Stimulated activated naive CD4-positive, alpha-beta T cell (primary cell): ENCODE measurements around the gene PRTG.
"Not testable (repeated sequence)": the region's sequence is repeated elsewhere in the genome, so short reads cannot be mapped to it uniquely, and the experiment has no call there.

ENCODE experiments used
- DNase-seq, 6 experiments: peaks; one replicate each; lab custom pipeline; 2025; lab: John Stamatoyannopoulos, UW

PRTG gene

DNA sequence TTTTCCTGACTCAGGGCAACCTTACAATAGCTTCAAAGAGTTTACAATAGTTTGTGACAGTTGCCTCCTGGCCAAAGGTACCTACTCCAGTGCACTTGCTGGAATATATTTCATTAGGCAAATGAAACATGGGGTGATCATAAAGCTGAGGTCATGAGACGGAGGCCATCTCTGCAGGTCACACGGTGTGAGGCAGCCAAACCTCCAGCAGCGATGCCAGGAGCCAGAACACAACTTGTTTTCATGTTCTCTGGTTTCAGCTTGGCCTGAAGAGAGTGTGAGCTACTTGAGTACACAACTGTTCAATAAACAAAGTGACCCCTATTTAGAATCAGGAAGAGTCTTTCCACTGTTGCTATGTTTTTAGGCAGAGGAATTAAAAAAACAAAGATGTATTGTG lies 112.1 kb downstream of the PRTG start:
- no peak for DNase-seq

DNA sequence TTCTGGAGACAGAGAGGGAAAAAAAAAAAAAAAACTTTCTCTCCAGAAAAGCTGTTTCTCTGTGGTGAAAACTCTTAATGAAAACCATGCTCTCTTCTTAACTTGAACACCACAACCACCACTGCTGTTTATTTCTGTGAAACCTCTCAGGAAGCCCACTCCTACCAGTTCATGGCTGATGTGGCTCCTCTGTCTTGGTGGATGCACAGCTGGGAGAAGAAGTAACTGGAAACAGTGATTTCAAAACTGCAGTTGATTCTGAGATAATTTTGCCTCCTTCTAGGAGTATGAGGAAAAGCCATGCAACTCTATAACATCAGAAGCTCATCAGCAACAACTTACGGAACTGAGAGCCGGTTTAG lies 114.6 kb downstream of the PRTG start:
- no peak for DNase-seq

DNA sequence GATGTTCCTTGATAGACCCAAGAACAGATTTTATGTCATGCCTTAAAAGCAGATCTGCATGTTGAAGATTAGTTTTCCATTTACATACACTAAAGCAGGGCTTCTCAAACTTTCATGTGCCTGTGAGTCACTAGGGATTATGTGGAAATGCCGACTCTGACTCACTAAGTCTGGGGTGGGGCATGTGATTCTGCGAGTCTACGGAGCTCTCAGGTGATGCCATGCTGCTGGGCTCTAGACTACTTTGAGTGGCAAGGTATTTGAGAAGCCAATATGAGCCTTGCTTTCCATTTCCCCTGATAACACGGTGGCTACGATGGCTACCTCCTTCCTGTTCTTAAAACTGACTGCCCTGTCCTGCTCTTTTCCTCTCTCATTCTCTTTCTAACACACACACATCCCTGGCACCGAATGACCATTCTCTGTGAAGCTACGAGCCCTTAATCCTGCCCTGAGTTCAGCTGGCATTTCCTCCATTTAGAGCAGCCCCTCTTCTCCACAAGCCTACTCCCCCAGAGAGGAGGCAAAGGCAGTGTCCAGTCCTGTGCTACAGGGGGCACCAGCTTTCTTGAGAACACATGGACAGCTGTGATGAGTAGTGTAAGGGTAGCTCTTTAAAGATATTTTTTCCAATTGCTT lies 115.1 kb downstream of the PRTG start:
- DNase-seq, result no peak

DNA sequence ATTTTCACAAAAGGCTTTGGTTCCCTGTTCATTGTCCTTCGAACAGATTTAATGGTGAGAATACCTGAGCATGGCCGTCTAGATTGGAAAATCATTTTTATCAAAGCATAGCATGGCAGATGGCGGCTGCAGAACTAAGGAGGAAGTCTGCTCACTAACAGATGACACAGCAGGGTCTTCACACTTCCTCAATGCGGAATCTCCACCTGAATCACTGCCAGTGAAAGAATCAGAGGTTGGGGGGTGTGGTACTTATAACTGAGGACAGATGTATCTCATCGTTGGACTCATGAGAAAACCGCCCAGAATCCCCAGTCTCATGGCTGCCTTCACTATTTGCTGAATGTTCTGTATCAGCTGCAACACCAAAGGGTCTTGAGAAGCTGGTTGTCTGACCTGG lies 123.2 kb downstream of the PRTG start:
- DNase-seq, result no peak

DNA sequence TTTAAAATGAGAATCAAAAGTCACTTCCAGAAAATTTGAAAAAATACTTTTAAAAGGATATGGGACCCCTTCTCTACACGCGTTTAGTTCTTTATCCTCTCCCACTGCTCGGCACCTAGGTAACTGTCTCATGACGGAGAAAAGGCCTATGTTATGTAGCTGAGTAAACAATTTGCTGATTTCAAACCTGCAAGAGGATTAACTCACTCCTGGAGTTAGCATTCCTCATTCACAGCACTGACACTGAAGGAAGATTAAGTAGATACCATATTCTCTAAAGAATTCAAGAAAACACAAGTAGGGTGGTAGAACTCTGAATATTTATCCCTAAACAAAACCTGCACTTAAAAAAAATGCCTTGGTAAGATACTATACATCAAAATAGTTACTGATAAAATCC lies 124.6 kb downstream of the PRTG start:
- DNase-seq, result no peak

DNA sequence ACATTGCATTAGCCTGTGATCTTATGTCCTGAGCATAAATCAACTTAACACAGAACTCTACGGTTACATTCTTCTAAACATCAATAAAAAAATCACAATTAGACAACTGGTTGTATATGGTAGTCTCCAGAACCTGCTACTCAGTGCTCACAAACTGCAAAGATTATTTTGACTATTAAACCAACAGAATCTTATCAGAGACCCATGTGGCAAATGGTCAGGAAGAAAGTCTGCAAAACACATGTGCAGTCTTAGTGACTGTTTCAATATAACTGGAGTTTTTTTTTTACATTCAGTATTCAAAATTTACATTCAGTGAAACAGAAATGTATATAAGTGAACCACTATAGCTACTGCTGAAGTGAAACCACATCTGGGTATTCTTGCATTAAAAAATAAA lies 127.5 kb downstream of the PRTG start:
- DNase-seq, result no peak

DNA sequence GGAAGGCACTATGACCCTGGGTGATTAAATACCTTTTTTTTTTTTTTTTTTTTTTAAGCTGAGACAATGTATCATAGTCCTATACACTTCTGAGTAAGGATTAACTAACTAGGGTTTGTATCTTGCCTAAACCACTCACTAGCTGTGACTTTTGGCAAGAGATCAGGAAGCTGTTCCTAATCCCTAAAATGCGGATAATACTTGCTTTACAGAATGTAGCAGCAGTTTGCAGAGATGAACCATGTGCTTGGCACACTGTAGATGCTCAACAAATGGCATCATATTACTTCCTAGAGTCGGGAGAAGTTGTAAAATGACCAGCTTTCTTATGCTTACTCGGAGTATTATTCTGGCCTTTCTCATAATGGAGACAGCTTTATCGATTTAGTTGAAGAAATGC lies 129.2 kb downstream of the PRTG start:
- DNase-seq, result no peak

DNA sequence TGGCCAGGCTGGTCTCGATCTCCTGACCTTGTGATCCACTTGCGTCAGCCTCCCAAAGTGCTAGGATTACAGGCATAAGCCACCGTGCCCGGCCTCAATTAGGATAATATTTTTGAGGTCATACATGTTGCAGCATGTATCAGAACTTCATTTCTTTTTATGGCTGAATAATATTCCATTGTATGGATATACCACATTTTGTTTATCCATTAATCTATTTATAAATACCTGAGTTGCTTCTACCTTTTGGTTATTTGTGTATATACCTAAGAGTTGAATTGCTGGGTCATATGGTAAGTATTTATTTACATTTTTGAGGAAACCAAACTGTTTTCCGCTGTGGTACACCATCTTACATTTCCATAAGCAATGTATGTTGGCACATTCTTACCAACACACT lies 136.7 kb downstream of the PRTG start:
- DNase-seq, result no peak

DNA sequence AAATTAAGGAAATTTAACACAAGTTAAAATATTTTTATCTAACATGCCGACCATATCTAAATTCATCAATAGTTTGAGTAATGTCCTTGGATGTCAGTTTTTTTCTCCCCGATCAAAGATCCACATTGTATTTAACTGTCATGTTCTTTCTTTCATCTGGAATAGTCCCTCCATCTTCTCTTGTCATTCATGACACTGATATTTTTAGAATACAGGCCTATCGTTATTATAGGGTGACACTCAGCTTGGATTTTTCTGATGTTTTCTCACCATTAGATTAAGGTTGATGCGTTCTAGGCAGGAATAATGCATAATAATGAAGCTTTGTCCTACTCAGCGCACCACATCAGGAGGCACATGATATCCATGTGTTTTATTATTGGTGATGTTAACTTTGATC lies 141.6 kb downstream of the PRTG start:
- DNase-seq, result no peak

DNA sequence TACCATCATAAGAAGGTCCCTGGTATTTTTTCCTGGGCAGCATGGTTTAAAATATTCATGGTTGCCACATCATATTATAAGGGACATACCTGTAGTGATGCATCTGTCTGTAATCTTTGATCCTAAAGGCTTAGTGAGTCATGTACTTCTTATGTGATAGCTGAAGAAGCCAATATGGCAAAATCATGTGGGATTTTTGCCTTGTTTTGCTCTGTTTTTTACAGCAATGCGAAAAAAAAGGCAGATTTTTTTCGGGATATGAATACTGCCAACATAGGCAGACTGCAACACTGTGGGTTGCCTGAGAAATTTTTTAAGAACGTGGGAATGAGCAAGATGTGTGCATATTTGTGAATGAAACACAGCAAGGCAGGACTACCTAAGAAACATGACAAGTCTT lies 143.5 kb downstream of the PRTG start:
- DNase-seq, result no peak

DNA sequence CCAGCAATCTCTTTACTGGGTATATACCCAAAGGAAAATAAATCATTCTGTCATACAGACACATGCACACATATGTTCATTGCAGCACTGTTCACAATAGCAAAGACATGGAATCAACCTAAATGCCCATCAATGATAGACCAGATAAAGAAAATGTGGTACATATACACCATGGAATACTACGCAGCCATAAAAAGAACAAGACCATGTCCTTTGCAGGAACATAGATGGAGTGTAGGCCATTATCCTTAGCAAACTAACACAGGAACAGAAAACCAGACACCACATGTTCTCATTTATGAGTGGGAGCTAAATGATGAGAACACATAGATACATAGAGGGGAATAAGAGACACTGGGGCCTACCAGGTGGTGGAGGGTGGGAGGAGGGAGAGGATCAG lies 149.9 kb downstream of the PRTG start:
- DNase-seq, result not testable (repeated sequence)

DNA sequence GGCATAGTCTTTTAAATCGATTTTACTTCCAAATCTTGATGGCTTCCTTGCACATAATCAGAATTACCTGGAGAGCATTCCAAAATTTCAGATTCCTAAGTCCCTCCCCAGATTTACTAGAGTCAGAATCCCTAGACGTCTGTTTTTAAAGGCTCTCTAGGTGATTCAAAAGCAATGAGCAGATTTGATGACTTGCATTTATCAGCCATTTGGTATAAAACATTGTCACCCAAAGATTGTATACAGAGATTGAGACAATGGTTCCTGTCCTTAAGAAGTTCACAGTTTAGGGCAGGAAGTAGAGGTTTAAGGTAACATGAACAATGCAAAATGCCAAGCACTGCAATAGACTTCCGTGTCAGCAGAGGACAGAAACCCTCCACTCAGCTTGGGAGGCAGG lies 152.2 kb downstream of the PRTG start:
- no peak for DNase-seq

DNA sequence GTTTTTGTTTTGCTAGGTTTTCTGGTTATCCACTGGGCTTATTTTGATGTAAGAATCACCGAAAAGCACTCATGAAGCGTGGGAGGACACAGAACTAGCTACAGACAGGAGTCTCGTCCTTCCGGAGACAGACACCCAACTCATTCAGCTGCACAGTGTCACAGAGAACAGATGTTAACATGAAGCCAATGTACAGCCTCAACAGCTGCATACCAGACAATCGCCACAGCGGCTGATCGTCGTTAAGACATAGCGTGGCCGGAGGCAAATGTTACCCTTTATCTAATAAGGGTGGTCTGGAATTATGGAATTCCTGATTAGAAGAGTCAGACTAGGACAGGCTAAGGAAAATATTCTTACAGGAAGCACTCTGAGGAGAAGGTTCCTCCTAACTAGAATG lies 153.7 kb downstream of the PRTG start:
- no peak for DNase-seq

DNA sequence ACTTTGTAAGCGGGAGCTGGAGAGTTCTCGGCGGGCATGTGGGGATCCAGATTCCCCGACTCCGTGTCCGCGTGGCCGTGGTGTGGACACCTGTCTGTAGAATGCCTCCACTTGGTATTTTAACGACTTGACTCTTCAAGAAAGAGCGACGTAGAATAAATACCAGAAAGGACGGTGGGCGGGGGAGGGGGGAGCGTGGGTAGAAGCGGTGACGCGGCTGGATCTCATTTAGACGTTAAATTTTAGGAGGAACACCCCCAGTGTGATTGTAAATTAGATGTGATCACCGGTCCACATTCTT lies 154.2 kb downstream of the PRTG start:
- DNase-seq, result no peak

DNA sequence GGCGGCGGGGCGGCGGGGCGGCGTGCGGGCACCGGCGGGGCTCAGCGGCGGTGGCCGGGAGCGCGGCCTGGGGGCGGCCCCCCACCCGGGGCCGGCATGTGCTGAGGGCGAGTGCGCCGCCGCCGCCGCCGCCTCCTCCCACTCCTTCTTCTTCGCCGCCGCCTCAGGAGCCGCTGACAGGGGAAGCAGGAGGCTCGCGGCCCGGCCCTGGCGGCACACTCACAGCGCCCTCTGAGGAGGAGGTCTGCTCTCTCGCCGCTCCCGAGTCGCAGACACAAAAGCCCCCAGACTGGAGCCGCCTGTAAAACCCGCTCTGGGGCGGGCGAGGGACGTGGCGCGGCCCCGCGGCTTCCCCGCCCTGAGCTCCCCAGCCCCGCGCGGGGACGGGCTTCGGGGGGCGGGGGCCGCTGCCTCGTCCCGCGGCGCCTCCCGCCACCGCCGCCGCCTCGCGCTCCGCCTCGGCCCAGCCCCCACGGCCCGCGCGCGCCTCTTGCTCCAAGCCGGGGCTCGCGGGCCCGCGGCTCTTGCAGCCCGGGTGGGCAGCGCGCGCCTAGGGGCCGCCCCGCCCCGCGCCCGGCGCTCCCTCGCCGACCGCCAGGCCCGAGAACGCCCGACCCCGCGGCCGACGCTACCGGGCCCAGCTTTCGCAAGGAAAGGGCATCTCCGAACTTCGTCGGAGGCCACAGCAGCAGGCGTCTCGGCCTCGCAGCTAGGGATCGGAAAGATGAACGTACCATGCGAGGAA lies 154.7 kb downstream of the PRTG start, which contains the start of gene PYGO1:
TSS of gene PYGO1 (minus strand) at position 276 of the 745 bp plus-strand sequence. CDS start 462 bp downstream, outside the sequence.
- peak in 3 of 6 experiments; percentile 9 to 24 (median 10) for DNase-seq

DNA sequence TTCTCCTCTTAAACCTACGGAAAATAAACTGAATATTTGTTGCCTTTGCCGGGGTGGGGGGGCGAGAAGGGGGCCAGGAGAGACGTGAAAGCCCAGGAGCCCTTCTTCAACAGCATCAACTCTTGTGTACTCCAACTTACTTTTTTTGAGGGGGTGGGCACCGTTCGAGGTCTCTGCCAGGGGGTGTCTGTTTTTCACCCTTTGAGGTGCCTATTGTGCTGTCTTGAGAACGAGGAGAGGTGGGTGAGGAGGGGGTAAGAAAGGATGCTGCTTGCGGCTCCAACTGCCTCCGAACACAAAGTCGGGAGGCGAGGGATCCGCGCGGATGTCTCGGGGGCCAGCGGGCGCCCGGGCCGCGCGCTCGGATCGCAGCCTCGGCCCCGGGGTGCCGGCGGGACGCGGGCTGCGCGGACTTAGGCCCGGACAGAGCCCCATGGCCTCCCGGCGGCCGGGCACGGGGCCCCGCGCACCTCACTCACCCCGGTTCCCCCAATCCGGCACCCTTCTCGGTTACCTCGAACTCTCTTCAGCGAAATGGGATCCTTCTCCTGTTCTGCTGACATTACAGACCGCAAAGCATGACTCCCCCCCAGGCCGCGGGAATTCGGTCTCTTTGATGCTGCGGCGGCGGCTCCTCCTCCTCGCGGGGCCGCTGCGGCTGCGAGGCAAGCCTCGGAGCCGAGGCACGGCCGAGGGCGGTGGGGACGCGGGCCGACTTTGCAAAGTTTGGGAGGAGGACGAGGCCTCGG lies 155.5 kb downstream of the PRTG start:
- DNase-seq, result peak in 2 of 6 experiments; percentile 2 to 10

DNA sequence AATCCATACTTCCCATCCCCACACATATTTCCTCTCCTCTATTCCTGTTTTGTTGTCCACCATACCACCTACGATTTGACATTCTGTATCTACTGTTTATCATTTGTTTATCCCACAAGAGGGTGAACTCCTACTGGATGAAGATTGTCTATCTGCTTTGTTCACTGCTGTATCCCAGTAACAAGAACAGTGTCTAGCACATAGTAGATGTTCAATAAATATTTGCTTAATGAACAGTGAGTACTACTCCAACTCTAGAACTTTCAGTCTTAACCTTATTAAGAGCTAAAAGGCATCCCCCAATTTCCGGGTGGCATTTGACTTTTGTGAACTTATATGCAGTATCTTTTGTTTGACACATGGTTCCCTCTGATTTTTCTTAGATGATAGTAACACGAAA lies 156.1 kb downstream of the PRTG start:
- DNase-seq, result no peak

DNA sequence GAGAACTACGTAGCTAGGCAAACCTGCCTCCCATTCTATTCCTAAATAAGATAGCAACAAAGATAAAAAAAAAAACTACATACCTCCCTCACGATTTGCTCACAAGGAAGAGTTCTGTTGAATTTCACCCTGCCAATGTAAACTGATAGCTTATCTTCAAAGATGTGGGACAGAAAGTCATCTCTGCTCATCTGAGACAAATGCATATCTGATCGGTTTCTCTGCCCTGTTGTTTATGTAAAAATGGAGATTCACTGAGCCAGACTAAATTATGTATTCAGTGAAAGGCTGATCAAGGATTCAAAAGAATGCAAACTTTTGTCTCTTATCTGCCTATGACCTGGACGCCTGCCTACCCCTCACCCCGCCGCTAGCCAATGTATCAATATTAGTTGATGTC lies 166.0 kb downstream of the PRTG start:
- no peak for DNase-seq

DNA sequence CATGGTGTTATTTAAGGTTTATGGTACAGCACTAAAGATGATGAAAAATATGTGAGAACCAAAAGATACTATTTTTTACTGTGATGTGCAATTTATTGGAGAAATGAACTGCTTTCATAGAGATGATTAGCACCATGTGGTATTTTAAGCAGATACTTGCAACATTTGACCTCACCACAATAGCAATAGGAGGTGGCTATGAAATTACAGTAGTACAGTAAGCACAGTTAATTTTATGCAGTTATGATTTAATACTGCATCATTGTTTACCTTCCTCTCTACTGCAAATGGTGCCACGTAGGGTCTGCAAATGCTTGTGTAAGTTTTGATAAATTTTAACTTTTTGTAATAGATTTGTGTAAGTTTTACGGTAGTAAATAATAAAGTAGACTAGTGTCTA lies 168.9 kb downstream of the PRTG start:
- DNase-seq, result no peak

DNA sequence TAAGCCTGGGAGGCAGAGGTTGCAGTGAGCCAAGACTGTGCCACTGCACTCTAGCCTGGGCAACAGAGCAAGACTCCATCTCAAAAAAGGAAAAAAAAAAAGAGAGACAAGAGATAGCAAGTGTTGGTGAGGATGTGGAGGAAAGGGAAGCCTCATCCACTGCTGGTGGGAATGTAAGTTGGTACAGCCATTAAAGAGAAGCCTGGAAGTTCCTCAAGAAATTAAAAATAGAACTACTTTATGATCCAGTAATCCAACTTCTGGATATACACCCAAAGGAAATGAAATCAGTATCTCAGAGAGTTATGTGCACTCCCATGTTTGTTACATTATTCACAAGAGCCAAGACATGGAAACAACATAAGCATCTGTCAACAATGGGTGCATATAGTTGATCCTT lies 169.7 kb downstream of the PRTG start:
- DNase-seq, result no peak

DNA sequence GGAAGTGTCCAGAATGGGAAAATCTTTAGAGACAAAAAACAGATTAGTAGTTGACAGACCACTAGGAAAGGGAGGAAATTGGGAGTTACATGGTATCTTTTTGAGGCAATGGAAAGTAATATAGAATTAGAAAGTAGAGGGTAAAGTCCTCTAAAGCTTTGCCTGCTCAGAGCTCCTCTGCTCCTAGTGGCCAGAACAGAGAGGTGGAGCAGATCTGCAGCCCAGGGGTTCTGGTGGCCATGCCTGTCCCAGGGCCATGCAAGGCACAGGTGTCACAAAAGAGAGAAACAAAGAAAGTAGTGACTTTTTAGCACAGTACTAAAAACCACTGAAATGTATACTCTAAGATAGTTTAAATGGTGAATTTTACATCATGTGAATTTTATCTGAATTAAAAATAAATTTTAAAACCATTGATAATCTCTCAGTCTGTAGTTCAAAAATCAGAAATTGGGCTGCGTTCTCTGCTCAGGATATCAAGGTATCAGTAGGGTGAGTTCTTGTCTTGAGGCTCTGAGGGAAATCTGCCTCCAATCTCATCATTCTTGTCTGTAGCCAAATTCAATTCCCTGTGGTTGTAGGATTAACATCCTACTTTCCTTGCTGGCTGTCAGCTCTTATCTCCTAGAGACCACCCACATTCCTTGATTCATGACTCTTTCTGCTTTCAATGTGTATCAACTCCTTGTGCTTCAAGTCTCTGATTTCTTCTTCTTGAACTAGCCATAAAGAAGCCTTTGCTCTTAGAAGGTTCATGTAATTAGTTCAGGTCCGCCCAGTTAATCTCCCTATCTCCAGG lies 178.4 kb downstream of the PRTG start:
- DNase-seq, result no peak

DNA sequence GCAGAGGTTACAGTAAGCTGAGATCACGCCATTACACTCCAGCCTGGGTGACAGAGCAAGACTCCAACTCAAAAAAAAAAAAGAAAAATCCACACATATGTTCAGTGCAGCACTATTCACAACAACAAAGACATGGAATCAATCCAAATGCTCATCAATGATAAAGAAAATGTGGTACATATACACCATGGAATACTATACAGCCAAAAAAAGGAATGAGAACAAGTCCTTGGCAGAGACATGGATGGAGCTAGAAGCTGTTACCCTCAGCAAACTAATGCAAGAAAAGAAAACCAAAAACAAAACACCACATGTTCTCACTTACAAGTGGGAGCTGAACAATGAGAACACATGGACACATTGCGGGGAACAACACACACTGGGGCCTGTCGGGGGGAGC lies 180.4 kb downstream of the PRTG start:
- DNase-seq, result no peak
